ENCODE data around the gene PYGO2.

DNA sequence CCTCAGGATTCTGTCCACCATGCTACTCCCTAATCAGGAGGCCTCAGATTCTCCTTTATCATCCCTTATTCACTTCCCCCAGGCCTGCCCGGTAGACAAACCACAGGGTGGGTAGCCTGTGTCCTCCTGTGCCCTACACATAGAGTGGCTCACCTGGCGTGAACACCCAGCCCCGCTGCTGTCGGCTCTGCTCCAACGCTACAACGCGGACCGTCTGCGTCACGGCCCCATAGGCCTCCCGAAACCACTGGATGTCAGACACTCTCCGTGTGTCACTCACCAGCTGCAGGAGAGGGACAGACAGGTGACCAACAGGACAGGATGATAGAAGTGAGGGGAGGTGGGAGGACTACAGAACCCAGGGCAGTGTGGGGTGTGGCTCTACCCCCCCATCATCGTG, 35.4 kb downstream of the PYGO2 start:
- TF ChIP-seq TP53 (CRISPR knock-in tag; IDR thresholded peaks at IDR 0.05) (no peak), AFF4 (CRISPR knock-in tag; IDR thresholded peaks at IDR 0.05; ENCODE audit: borderline replicate concordance) (no peak), NR2C2 (CRISPR knock-in tag; IDR thresholded peaks at IDR 0.05) (no peak), ZNF219 (CRISPR knock-in tag; IDR thresholded peaks at IDR 0.05; ENCODE audit: borderline replicate concordance) (no peak), CTCF (IDR thresholded peaks at IDR 0.05) (no peak)

Data from WTC11 (cell line).